Spinal cord (tissue), 10 donors: Measurements from ENCODE around the gene MEIG1. TPM values are rescaled to one million over a fixed set of nuclear protein-coding genes. Genes with fewer than 3 reads are reported as not detected.
"Not testable (repeated sequence)": the region's sequence is repeated elsewhere in the genome, so short reads cannot be mapped to it uniquely, and the experiment has no call there.

ENCODE experiments used
- DNase-seq, 6 donors: peaks; one replicate each; pipeline versions ENCODE4 v3.0.0 to v3.0.0-alpha.2; 2013 to 2015; ENCODE audit warnings: low spot score in 6 of 6, low read depth in 4 of 6
- H3K27ac ChIP-seq: one replicate; pipeline ENCODE4 v1.5.1; 2013; ENCODE audit warnings: low read depth, low read length, control low read depth
- H3K27me3 ChIP-seq: one replicate; pipeline ENCODE4 v1.6.1; 2013; ENCODE audit warnings: low read length; ENCODE audit not compliant: control insufficient read depth, insufficient read depth
- H3K36me3 ChIP-seq: one replicate; pipeline ENCODE4 v1.6.1; 2013; ENCODE audit warnings: low read length; ENCODE audit not compliant: control insufficient read depth, insufficient read depth
- H3K4me1 ChIP-seq: one replicate; pipeline ENCODE4 v1.6.1; 2013; ENCODE audit warnings: low read length; ENCODE audit not compliant: control insufficient read depth, insufficient read depth
- H3K4me3 ChIP-seq: one replicate; pipeline ENCODE4 v1.5.1; 2013; ENCODE audit warnings: low read depth, low read length, control low read depth
- H3K9me3 ChIP-seq: one replicate; pipeline ENCODE4 v1.6.1; 2013; ENCODE audit warnings: low read length; ENCODE audit not compliant: control insufficient read depth, insufficient read depth
- WGBS: methylation state at CpG from one replicate; pipeline ENCODE4 v1.1.5; 2013; ENCODE audit warnings: missing lambda C conversion rate; ENCODE audit not compliant: insufficient coverage; 5-methylcytosine and 5-hydroxymethylcytosine counted together
- polyA plus RNA-seq, 2 donors: library from polyadenylated mRNA; unstranded; fragments of 120-200 nt; gene quantifications; one replicate each; pipeline ENCODE4 v1.2.1, GENCODE V29; 2013; ENCODE audit not compliant: insufficient read length in 2 of 2
- total RNA-seq, 2 donors: library from RNA; depleted of rRNA in 1 of 2; stranded (reverse); fragments of 120-200 nt in 1 of 2; fragments of >200 nt in 1 of 2; gene quantifications; one replicate each; pipeline versions ENCODE4 v1.2.3 to v1.2.4, GENCODE V29; 2013 to 2014
- donor health status: healthy.

Gene MEIG1
- total and polyA plus RNA-seq, 4 donors: 1.2 to 2.6 (median 1.9) TPM; not detected in 1

GRCh38 chr10:14926722-14927416 is 32.3 kb upstream of the MEIG1 start:
- H3K4me3 ChIP-seq: no peak overlapping the region
- no peak overlapping the region for H3K27ac ChIP-seq
- WGBS: 92% methylated on average over 7 of the region's 13 CpGs
- H3K9me3 ChIP-seq: no peaks in the 10 kb centered on the region
- no peaks in the 10 kb centered on the region for H3K27me3 ChIP-seq
- H3K4me1 ChIP-seq: no peaks in the 10 kb centered on the region
- H3K36me3 ChIP-seq: peaks cover 24% of the 10 kb centered on the region
- no peak for DNase-seq

GRCh38 chr10:14930610-14931009 is 28.6 kb upstream of the MEIG1 start:
- Histone ChIP-seq H3K4me1 (no peaks in the 10 kb centered on the region), H3K27me3 (no peaks in the 10 kb centered on the region), H3K27ac (no peak overlapping the region), H3K9me3 (no peaks in the 10 kb centered on the region), H3K36me3 (peaks cover 36% of the 10 kb centered on the region), H3K4me3 (no peak overlapping the region)
- 90% methylated on average over 1 of the region's 10 CpGs for WGBS
- DNase-seq: no peak

GRCh38 chr10:14936584-14936983 is 22.6 kb upstream of the MEIG1 start:
- Histone ChIP-seq H3K4me3 (no peak overlapping the region), H3K4me1 (no peaks in the 10 kb centered on the region), H3K27me3 (no peaks in the 10 kb centered on the region), H3K36me3 (peaks cover 22% of the 10 kb centered on the region), H3K27ac (no peak overlapping the region), H3K9me3 (no peaks in the 10 kb centered on the region)
- WGBS: 100% methylated on average over 1 of the region's 2 CpGs
- no peak for DNase-seq

- H3K36me3 ChIP-seq: peaks cover 16% of the 10 kb centered on the region
- H3K27ac ChIP-seq, H3K9me3 ChIP-seq, H3K27me3 ChIP-seq, H3K4me1 ChIP-seq, H3K4me3 ChIP-seq, DNase-seq: not testable (repeated sequence)
- 83% methylated on average over 1 of the region's 5 CpGs for WGBS
Measured at GRCh38 chr10:14938971-14939370, 20.2 kb upstream of the MEIG1 start.

GRCh38 chr10:14942147-14942949 is 16.8 kb upstream of the MEIG1 start:
- not testable (repeated sequence) for DNase-seq, H3K27me3 ChIP-seq, H3K4me1 ChIP-seq, H3K4me3 ChIP-seq, H3K27ac ChIP-seq, H3K9me3 ChIP-seq
- WGBS: 93% methylated on average over 3 of the region's 17 CpGs
- H3K36me3 ChIP-seq: peaks cover 25% of the 10 kb centered on the region

- not testable (repeated sequence) for H3K27me3 ChIP-seq, H3K27ac ChIP-seq, DNase-seq, H3K4me3 ChIP-seq, H3K4me1 ChIP-seq, H3K9me3 ChIP-seq
- peaks cover 27% of the 10 kb centered on the region for H3K36me3 ChIP-seq
- WGBS: no CpG with 5 or more reads among the region's 7 CpGs
Measured at GRCh38 chr10:14942950-14943338, 16.2 kb upstream of the MEIG1 start.

- WGBS: 100% methylated on average over 1 of the region's 5 CpGs
- DNase-seq: no peak
- Histone ChIP-seq H3K27me3 (no peaks in the 10 kb centered on the region), H3K27ac (no peak overlapping the region), H3K36me3 (peaks cover 29% of the 10 kb centered on the region), H3K9me3 (no peaks in the 10 kb centered on the region), H3K4me1 (no peaks in the 10 kb centered on the region), H3K4me3 (no peak overlapping the region)
Measured at GRCh38 chr10:14945108-14945507, 14.1 kb upstream of the MEIG1 start.

GRCh38 chr10:14947268-14947667 is 11.9 kb upstream of the MEIG1 start:
- no peak for DNase-seq
- Histone ChIP-seq H3K27me3 (no peaks in the 10 kb centered on the region), H3K9me3 (no peaks in the 10 kb centered on the region), H3K27ac (no peak overlapping the region), H3K36me3 (peaks cover 25% of the 10 kb centered on the region), H3K4me1 (no peaks in the 10 kb centered on the region), H3K4me3 (no peak overlapping the region)
- 91% methylated on average over 1 of the region's 1 CpG for WGBS

- H3K4me1 ChIP-seq: peaks cover 6% of the 10 kb centered on the region
- H3K36me3 ChIP-seq: peaks cover 18% of the 10 kb centered on the region
- WGBS: 88% methylated on average over 1 of the region's 5 CpGs
- no peaks in the 10 kb centered on the region for H3K27me3 ChIP-seq
- DNase-seq: no peak
- H3K9me3 ChIP-seq: no peaks in the 10 kb centered on the region
- H3K27ac ChIP-seq: no peak overlapping the region
- H3K4me3 ChIP-seq: no peak overlapping the region
Measured at GRCh38 chr10:14949291-14949690, 9.9 kb upstream of the MEIG1 start.
